ENCODE measurements around the gene MFRP.

GRCh38 chr11:119357074-119357473, 10.6 kb upstream of the MFRP start:
- TF ChIP-seq SIN3A (IDR thresholded peaks at IDR 0.05; ENCODE audit: borderline replicate concordance, insufficient read depth, low read depth, low read length): no peak
- TF ChIP-seq, protein P1, sequence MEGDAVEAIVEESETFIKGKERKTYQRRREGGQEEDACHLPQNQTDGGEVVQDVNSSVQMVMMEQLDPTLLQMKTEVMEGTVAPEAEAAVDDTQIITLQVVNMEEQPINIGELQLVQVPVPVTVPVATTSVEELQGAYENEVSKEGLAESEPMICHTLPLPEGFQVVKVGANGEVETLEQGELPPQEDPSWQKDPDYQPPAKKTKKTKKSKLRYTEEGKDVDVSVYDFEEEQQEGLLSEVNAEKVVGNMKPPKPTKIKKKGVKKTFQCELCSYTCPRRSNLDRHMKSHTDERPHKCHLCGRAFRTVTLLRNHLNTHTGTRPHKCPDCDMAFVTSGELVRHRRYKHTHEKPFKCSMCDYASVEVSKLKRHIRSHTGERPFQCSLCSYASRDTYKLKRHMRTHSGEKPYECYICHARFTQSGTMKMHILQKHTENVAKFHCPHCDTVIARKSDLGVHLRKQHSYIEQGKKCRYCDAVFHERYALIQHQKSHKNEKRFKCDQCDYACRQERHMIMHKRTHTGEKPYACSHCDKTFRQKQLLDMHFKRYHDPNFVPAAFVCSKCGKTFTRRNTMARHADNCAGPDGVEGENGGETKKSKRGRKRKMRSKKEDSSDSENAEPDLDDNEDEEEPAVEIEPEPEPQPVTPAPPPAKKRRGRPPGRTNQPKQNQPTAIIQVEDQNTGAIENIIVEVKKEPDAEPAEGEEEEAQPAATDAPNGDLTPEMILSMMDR (IDR thresholded peaks at IDR 0.05): no peak
- TF ChIP-seq, protein P2, sequence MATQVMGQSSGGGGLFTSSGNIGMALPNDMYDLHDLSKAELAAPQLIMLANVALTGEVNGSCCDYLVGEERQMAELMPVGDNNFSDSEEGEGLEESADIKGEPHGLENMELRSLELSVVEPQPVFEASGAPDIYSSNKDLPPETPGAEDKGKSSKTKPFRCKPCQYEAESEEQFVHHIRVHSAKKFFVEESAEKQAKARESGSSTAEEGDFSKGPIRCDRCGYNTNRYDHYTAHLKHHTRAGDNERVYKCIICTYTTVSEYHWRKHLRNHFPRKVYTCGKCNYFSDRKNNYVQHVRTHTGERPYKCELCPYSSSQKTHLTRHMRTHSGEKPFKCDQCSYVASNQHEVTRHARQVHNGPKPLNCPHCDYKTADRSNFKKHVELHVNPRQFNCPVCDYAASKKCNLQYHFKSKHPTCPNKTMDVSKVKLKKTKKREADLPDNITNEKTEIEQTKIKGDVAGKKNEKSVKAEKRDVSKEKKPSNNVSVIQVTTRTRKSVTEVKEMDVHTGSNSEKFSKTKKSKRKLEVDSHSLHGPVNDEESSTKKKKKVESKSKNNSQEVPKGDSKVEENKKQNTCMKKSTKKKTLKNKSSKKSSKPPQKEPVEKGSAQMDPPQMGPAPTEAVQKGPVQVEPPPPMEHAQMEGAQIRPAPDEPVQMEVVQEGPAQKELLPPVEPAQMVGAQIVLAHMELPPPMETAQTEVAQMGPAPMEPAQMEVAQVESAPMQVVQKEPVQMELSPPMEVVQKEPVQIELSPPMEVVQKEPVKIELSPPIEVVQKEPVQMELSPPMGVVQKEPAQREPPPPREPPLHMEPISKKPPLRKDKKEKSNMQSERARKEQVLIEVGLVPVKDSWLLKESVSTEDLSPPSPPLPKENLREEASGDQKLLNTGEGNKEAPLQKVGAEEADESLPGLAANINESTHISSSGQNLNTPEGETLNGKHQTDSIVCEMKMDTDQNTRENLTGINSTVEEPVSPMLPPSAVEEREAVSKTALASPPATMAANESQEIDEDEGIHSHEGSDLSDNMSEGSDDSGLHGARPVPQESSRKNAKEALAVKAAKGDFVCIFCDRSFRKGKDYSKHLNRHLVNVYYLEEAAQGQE (IDR thresholded peaks at IDR 0.05; ENCODE audit: insufficient read depth in 1 of 2, low read depth in 2 of 2, low read length in 1 of 2): no peak
- no peak for TF ChIP-seq POLR2AphosphoS5 (IDR thresholded peaks at IDR 0.05; ENCODE audit: low read depth, low read length)
